ENCODE results near the gene DNAH11.

DNAH11 gene

DNA sequence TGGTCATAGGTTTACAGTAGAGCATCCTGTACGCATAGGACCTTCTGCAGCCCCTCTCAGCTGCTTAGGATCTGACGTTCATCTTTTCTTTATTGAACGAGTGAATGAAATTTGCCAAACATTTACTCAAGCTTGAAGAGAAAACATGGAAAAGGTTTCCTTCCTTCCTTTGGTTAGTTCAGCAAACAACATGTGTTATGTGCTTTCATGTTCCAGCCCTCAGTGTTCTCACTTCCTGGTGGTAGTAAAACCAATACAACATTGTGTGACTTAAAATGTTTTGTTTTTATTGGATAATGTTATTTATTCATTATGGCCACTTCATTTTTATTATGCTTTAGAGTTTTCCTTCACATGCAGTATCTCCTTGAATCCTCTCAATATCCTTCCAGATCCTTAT, 404.2 kb downstream of the DNAH11 start:
- no peak overlapping the region for H3K23ac ChIP-seq (ENCODE audit: low read length)
- no peak overlapping the region for H3K4ac ChIP-seq (ENCODE audit: low read depth, low read length)
- H3K36me3 ChIP-seq (ENCODE audit: control insufficient read depth, insufficient read depth, low read length), result no peaks in the 10 kb centered on the region
- H3K79me1 ChIP-seq (ENCODE audit: low read length), result no peaks in the 10 kb centered on the region
- no peaks in the 10 kb centered on the region for H3K79me2 ChIP-seq (ENCODE audit: control insufficient read depth, insufficient read depth, low read length)
- H4K8ac ChIP-seq (ENCODE audit: low read depth, low read length), result no peak overlapping the region
- no peak overlapping the region for H3K18ac ChIP-seq (ENCODE audit: low read length)
- H3K56ac ChIP-seq (ENCODE audit: low read length), result no peak overlapping the region
- H2BK15ac ChIP-seq (replicated peaks; ENCODE audit: low read depth), result peak overlapping the region; percentile 12
- no peak overlapping the region for H4K5ac ChIP-seq (ENCODE audit: low read length)
- H2BK5ac ChIP-seq (ENCODE audit: low read length), result no peak overlapping the region
- no peak overlapping the region for H2BK120ac ChIP-seq (ENCODE audit: low read depth, low read length)
- H3K27me3 ChIP-seq (ENCODE audit: insufficient read depth, low read length, poor library complexity), result no peaks in the 10 kb centered on the region
- no peak overlapping the region for H3K27ac ChIP-seq (ENCODE audit: low read depth, low read length)
- H3K9ac ChIP-seq (ENCODE audit: low read length), result no peak overlapping the region
- peaks cover 12% of the 10 kb centered on the region for H3K4me1 ChIP-seq (ENCODE audit: control insufficient read depth, low read depth, low read length)
- WGBS (ENCODE audit: extremely low coverage, insufficient coverage, low lambda C conversion rate), result no CpG with 5 or more reads among the region's 3 CpGs
- no peak for DNase-seq
- H3K4me3 ChIP-seq (ENCODE audit: low read length), result no peak overlapping the region
- H2AK5ac ChIP-seq (ENCODE audit: low read length), result no peak overlapping the region
- H3K4me2 ChIP-seq (ENCODE audit: low read length), result no peak overlapping the region

DNA sequence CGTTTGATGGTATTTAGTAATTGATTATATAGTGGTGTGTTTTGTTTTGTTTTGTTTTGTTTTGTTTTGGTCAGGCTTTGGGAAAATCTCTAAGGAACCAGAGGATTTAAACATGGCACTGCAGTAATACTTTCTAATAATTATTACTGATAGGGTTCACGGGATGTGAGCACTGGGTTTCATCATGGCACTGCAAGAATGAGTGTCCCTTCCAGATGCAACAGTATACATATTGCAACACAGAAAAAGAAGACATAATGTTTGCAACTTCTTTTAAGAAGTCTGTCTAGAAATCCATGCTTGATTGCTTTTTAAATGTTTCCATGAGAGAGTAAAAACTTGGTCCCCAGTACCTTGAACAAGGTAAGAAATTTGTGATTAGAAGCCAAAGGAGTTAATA, 405.1 kb downstream of the DNAH11 start:
- WGBS (ENCODE audit: extremely low coverage, insufficient coverage, low lambda C conversion rate), result no CpG with 5 or more reads among the region's 2 CpGs
- no peak overlapping the region for H3K4me3 ChIP-seq (ENCODE audit: low read length)
- DNase-seq, result no peak

DNA sequence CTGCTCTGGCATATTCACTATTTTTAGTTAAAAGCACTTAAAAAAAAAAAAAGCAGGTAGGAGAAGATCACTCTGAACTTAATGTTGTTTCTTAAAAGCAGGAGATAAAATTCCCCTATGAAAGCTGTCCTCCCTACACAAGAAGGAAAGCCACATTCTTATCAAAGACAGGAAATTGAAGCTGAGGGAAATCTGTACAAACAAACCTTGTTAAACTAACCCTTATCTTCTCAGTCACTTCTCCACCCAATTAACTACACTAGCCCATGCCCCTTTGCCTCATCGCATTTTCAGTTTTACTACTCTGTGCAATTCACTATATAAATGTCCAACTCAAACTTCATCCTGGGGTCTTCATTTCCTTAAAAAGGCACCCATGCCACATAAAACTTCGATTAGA, 405.5 kb downstream of the DNAH11 start:
- H3K18ac ChIP-seq (ENCODE audit: low read length), result no peak overlapping the region
- peaks cover 6% of the 10 kb centered on the region for H3K4me1 ChIP-seq (ENCODE audit: control insufficient read depth, low read depth, low read length)
- H2BK120ac ChIP-seq (ENCODE audit: low read depth, low read length), result no peak overlapping the region
- no CpG with 5 or more reads among the region's 2 CpGs for WGBS (ENCODE audit: extremely low coverage, insufficient coverage, low lambda C conversion rate)
- H2BK15ac ChIP-seq (replicated peaks; ENCODE audit: low read depth), result no peak overlapping the region
- no peak overlapping the region for H3K27ac ChIP-seq (ENCODE audit: low read depth, low read length)
- H4K8ac ChIP-seq (ENCODE audit: low read depth, low read length), result no peak overlapping the region
- no peaks in the 10 kb centered on the region for H3K36me3 ChIP-seq (ENCODE audit: control insufficient read depth, insufficient read depth, low read length)
- H3K23ac ChIP-seq (ENCODE audit: low read length), result no peak overlapping the region
- no peak overlapping the region for H3K4ac ChIP-seq (ENCODE audit: low read depth, low read length)
- no peaks in the 10 kb centered on the region for H3K79me2 ChIP-seq (ENCODE audit: control insufficient read depth, insufficient read depth, low read length)
- H3K56ac ChIP-seq (ENCODE audit: low read length), result no peak overlapping the region
- H3K27me3 ChIP-seq (ENCODE audit: insufficient read depth, low read length, poor library complexity), result no peaks in the 10 kb centered on the region
- H3K9ac ChIP-seq (ENCODE audit: low read length), result no peak overlapping the region
- no peak overlapping the region for H4K5ac ChIP-seq (ENCODE audit: low read length)
- peak; percentile 55 for DNase-seq
- no peak overlapping the region for H3K4me3 ChIP-seq (ENCODE audit: low read length)
- no peaks in the 10 kb centered on the region for H3K79me1 ChIP-seq (ENCODE audit: low read length)
- H3K4me2 ChIP-seq (ENCODE audit: low read length), result no peak overlapping the region
- H2BK5ac ChIP-seq (ENCODE audit: low read length), result no peak overlapping the region
- no peak overlapping the region for H2AK5ac ChIP-seq (ENCODE audit: low read length)

More for the DNA sequence above, 405.1 kb downstream of the DNAH11 start:
- Histone ChIP-seq H2BK5ac (ENCODE audit: low read length) (no peak overlapping the region), H3K79me2 (ENCODE audit: control insufficient read depth, insufficient read depth, low read length) (no peaks in the 10 kb centered on the region), H3K4me2 (ENCODE audit: low read length) (no peak overlapping the region), H3K23ac (ENCODE audit: low read length) (no peak overlapping the region), H2BK15ac (replicated peaks; ENCODE audit: low read depth) (no peak overlapping the region), H3K4me1 (ENCODE audit: control insufficient read depth, low read depth, low read length) (peaks cover 8% of the 10 kb centered on the region), H3K27me3 (ENCODE audit: insufficient read depth, low read length, poor library complexity) (no peaks in the 10 kb centered on the region), H4K8ac (ENCODE audit: low read depth, low read length) (no peak overlapping the region), H3K4ac (ENCODE audit: low read depth, low read length) (no peak overlapping the region), H3K27ac (ENCODE audit: low read depth, low read length) (no peak overlapping the region), H3K36me3 (ENCODE audit: control insufficient read depth, insufficient read depth, low read length) (no peaks in the 10 kb centered on the region), H3K9ac (ENCODE audit: low read length) (no peak overlapping the region), H3K56ac (ENCODE audit: low read length) (no peak overlapping the region), H2BK120ac (ENCODE audit: low read depth, low read length) (no peak overlapping the region), H3K79me1 (ENCODE audit: low read length) (no peaks in the 10 kb centered on the region), H2AK5ac (ENCODE audit: low read length) (no peak overlapping the region), H3K18ac (ENCODE audit: low read length) (no peak overlapping the region), H4K5ac (ENCODE audit: low read length) (no peak overlapping the region)

DNA sequence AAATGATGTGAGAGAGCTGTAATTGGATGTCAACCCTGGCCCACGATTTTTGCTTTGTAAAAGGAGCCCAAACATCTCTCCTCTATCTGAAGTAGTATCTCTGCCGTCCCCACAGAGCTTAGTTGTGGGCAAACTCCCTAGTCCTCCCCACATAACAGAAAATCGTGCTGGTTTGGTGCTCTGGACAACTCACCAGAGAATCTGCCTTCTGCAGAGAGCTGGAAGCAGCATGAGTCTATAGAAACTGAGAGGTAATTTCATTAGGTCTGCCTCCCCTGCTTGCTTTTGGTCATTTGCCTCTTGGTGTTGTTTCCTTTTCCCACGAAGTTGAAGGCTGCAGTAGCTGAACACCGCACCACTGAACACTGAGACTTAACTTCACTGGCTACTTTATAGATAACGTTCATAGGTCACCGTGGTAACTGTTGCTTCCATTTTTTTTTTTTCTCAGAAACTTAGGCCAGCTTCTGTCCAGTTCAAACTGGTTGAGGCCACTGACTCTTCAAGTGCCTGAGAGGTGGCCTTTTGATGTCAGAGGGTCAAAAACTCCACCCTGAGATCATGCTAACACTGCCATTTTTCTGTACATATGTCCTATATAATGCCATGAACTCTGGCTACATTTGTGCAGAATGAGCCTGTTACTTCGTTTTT, 406.2 kb downstream of the DNAH11 start:
- H3K9ac ChIP-seq (ENCODE audit: low read length), result no peak overlapping the region
- WGBS (ENCODE audit: extremely low coverage, insufficient coverage, low lambda C conversion rate), result no CpG with 5 or more reads among the region's 8 CpGs
- H2AK5ac ChIP-seq (ENCODE audit: low read length), result no peak overlapping the region
- H3K27me3 ChIP-seq (ENCODE audit: insufficient read depth, low read length, poor library complexity), result no peaks in the 10 kb centered on the region
- H2BK5ac ChIP-seq (ENCODE audit: low read length), result peak overlapping the region; percentile 62
- no peak overlapping the region for H3K18ac ChIP-seq (ENCODE audit: low read length)
- H3K4me3 ChIP-seq (ENCODE audit: low read length), result no peak overlapping the region
- H3K4ac ChIP-seq (ENCODE audit: low read depth, low read length), result no peak overlapping the region
- no peaks in the 10 kb centered on the region for H3K79me1 ChIP-seq (ENCODE audit: low read length)
- H2BK120ac ChIP-seq (ENCODE audit: low read depth, low read length), result no peak overlapping the region
- peak overlapping the region; percentile 7 for H3K23ac ChIP-seq (ENCODE audit: low read length)
- peak overlapping the region; percentile 6 for H3K27ac ChIP-seq (ENCODE audit: low read depth, low read length)
- no peaks in the 10 kb centered on the region for H3K36me3 ChIP-seq (ENCODE audit: control insufficient read depth, insufficient read depth, low read length)
- peak overlapping the region; percentile 38 for H3K56ac ChIP-seq (ENCODE audit: low read length)
- H4K8ac ChIP-seq (ENCODE audit: low read depth, low read length), result no peak overlapping the region
- H2BK15ac ChIP-seq (replicated peaks; ENCODE audit: low read depth), result no peak overlapping the region
- no peaks in the 10 kb centered on the region for H3K79me2 ChIP-seq (ENCODE audit: control insufficient read depth, insufficient read depth, low read length)
- H4K5ac ChIP-seq (ENCODE audit: low read length), result peak overlapping the region; percentile 33
- peak; percentile 45 for DNase-seq
- peaks cover 6% of the 10 kb centered on the region for H3K4me1 ChIP-seq (ENCODE audit: control insufficient read depth, low read depth, low read length)
- H3K4me2 ChIP-seq (ENCODE audit: low read length), result no peak overlapping the region
